ENCODE measurements around the gene POLR1B. TPM values are rescaled to one million over a fixed set of nuclear protein-coding genes. Genes with fewer than 3 reads are reported as not detected.

POLR1B gene
- total RNA-seq, 1 experiment from 2014 or later = 31.7 TPM

DNA sequence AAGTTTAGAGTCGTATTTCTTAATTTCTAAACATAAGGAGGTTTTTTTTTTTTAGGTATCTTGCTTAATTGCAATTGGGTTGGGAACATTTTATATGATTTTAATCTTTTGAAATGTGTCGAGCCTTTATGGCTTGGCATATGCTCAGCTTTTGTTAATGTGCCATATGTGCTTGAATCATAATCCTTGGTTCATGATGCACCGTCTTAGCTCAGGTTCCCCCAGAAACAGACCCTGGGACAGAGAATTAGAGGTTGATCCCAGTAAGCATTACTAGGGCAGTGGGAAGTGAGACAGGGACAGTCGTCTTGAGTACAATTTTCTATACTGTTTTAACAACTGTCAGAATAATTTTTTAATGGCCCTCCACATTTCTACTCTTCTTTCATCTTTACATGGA is 51.5 kb downstream of the POLR1B start:
- BruUV-seq (replicated peaks) = no TSS peak
- no peak for DNase-seq
- ChIA-PET POLR2A (ENCODE audit: unreplicated experiment) (no interaction called here), CTCF (no interaction called here)
- Histone ChIP-seq H4K20me1 (ENCODE audit: low read length) (no peaks in the 10 kb centered on the region), H3K27ac (ENCODE audit: low read length) (no peak overlapping the region), H3K4me3 (ENCODE audit: low read length) (no peak overlapping the region), H3K36me3 (ENCODE audit: low read depth, low read length) (no peaks in the 10 kb centered on the region), H3K9ac (ENCODE audit: low read length) (no peak overlapping the region), H3K4me1 (ENCODE audit: insufficient read depth, low read length) (no peaks in the 10 kb centered on the region), H3K9me2 (replicated peaks; ENCODE audit: low read length) (no peaks in the 10 kb centered on the region), H3K27me3 (ENCODE audit: low read length) (no peaks in the 10 kb centered on the region), H3K4me2 (ENCODE audit: low read length) (no peak overlapping the region), H3K79me2 (ENCODE audit: low read length) (no peaks in the 10 kb centered on the region), H2AFZ (ENCODE audit: low read length) (no peak overlapping the region), H3F3A (ENCODE audit: low read length, unreplicated experiment) (no peaks in the 10 kb centered on the region), H3K9me3 (ENCODE audit: low read length) (no peaks in the 10 kb centered on the region)
- TF ChIP-seq EZH2phosphoT487 (IDR thresholded peaks at IDR 0.05; ENCODE audit: borderline replicate concordance, low read length) = no peak
- no peak for TF ChIP-seq EZH2 (IDR thresholded peaks at IDR 0.05; ENCODE audit: low read length, unreplicated experiment)
- no peak for TF ChIP-seq CTCF (conservative IDR thresholded peaks at IDR 0.05; ENCODE audit: low read depth, low read length)
- intact Hi-C loops (cut with micrococcal nuclease) = no loop called here
- ATAC-seq = no peak

GRCh38 chr2:112597537-112598322 is 55.5 kb downstream of the POLR1B start:
- no peaks in the 10 kb centered on the region for H3K9me3 ChIP-seq (ENCODE audit: low read length)
- peaks cover 12% of the 10 kb centered on the region for H3K4me1 ChIP-seq (ENCODE audit: insufficient read depth, low read length)
- CTCF ChIA-PET = interaction anchor here (1.0 kb wide), 1 partner anchor 129 kb away, joined by 4 read pairs; no protein-coding TSS in a partner anchor
- no TSS peak for BruUV-seq (replicated peaks)
- no peaks in the 10 kb centered on the region for H3K27me3 ChIP-seq (ENCODE audit: low read length)
- no peak overlapping the region for H3K4me3 ChIP-seq (ENCODE audit: low read length)
- no peaks in the 10 kb centered on the region for H4K20me1 ChIP-seq (ENCODE audit: low read length)
- POLR2A ChIA-PET (ENCODE audit: unreplicated experiment) = no interaction called here
- ATAC-seq = no peak
- TF ChIP-seq EZH2 (IDR thresholded peaks at IDR 0.05; ENCODE audit: low read length, unreplicated experiment) (no peak), CTCF (conservative IDR thresholded peaks at IDR 0.05; ENCODE audit: low read depth, low read length) (no peak), EZH2phosphoT487 (IDR thresholded peaks at IDR 0.05; ENCODE audit: borderline replicate concordance, low read length) (no peak)
- no peak overlapping the region for H3K9ac ChIP-seq (ENCODE audit: low read length)
- DNase-seq = no peak
- intact Hi-C loops (cut with micrococcal nuclease) = no loop called here
- H3K27ac ChIP-seq (ENCODE audit: low read length) = no peak overlapping the region
- H3K4me2 ChIP-seq (ENCODE audit: low read length) = no peak overlapping the region
- no peaks in the 10 kb centered on the region for H3K36me3 ChIP-seq (ENCODE audit: low read depth, low read length)
- H3K9me2 ChIP-seq (replicated peaks; ENCODE audit: low read length) = no peaks in the 10 kb centered on the region
- H3F3A ChIP-seq (ENCODE audit: low read length, unreplicated experiment) = no peaks in the 10 kb centered on the region
- no peaks in the 10 kb centered on the region for H3K79me2 ChIP-seq (ENCODE audit: low read length)
- no peak overlapping the region for H2AFZ ChIP-seq (ENCODE audit: low read length)

DNA sequence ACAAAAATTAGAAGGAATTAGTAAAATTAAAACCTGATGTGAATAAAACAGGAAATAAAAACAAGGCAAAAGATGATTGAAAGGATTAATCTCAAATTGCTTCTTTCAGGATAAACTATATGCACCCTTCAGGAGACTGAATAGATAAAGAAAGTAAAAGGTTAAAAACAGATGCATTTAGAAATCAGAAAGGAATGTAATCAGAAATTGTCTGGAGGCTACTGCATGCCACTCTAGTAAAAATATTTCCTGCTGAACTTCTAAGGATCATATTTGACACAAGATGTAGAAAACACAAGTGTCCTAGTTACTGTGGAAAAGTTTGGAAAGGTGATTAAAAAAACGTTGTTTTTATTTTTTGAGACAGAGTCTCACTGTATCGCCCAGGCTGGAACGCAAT is 58.4 kb downstream of the POLR1B start:
- peak overlapping the region; percentile 67 for H3K4me2 ChIP-seq (ENCODE audit: low read length)
- DNase-seq (no peak), ATAC-seq (no peak)
- H2AFZ ChIP-seq (ENCODE audit: low read length) = 0 out of 2 replicates have a peak overlapping the region, but pooled peaks have one; percentile 7
- no peaks in the 10 kb centered on the region for H4K20me1 ChIP-seq (ENCODE audit: low read length)
- POLR2A ChIA-PET (ENCODE audit: unreplicated experiment) = no interaction called here
- 0 out of 2 replicates have a peak, but pooled peaks cover 7% of the 10 kb centered on the region for H3K9me2 ChIP-seq (replicated peaks; ENCODE audit: low read length)
- no peaks in the 10 kb centered on the region for H3K9me3 ChIP-seq (ENCODE audit: low read length)
- no peak for TF ChIP-seq CTCF (conservative IDR thresholded peaks at IDR 0.05; ENCODE audit: low read depth, low read length)
- TF ChIP-seq EZH2 (IDR thresholded peaks at IDR 0.05; ENCODE audit: low read length, unreplicated experiment) = no peak
- TF ChIP-seq EZH2phosphoT487 (IDR thresholded peaks at IDR 0.05; ENCODE audit: borderline replicate concordance, low read length) = no peak
- H3K36me3 ChIP-seq (ENCODE audit: low read depth, low read length) = no peaks in the 10 kb centered on the region
- no peaks in the 10 kb centered on the region for H3F3A ChIP-seq (ENCODE audit: low read length, unreplicated experiment)
- no peaks in the 10 kb centered on the region for H3K27me3 ChIP-seq (ENCODE audit: low read length)
- H3K27ac ChIP-seq (ENCODE audit: low read length) = no peak overlapping the region
- intact Hi-C loops (cut with micrococcal nuclease) = loop anchor here (1.0 to 10.0 kb wide), 3 partner anchors 26 to 126 kb away; no protein-coding TSS in a partner anchor
- peak overlapping the region; percentile 42 for H3K9ac ChIP-seq (ENCODE audit: low read length)
- CTCF ChIA-PET = interaction anchor here (0.6 to 1.4 kb wide), 3 partner anchors 22 to 126 kb away, joined by 5 to 7 read pairs (median 6); no protein-coding TSS in a partner anchor
- H3K79me2 ChIP-seq (ENCODE audit: low read length) = no peaks in the 10 kb centered on the region
- H3K4me1 ChIP-seq (ENCODE audit: insufficient read depth, low read length) = peaks cover 12% of the 10 kb centered on the region
- H3K4me3 ChIP-seq (ENCODE audit: low read length) = no peak overlapping the region
- BruUV-seq (replicated peaks) = no TSS peak
